NCI-H526 (cell line): ENCODE results near the gene PLSCR4.
"Not testable (repeated sequence)": the region's sequence is repeated elsewhere in the genome, so short reads cannot be mapped to it uniquely, and the experiment has no call there.

Experiments used
- DNase-seq, 2 experiments: peaks; one replicate each; lab custom pipeline; 2025; lab: John Stamatoyannopoulos, UW

Gene PLSCR4

GRCh38 chr3:146247911-146248310 is 3.0 kb downstream of the PLSCR4 start:
- no peak for DNase-seq

GRCh38 chr3:146246526-146246925 is 4.4 kb downstream of the PLSCR4 start:
- DNase-seq = no peak

- no peak for DNase-seq
Measured at GRCh38 chr3:146243559-146243958, 7.3 kb downstream of the PLSCR4 start.

- no peak for DNase-seq
Measured at GRCh38 chr3:146241523-146242240, 9.2 kb downstream of the PLSCR4 start.

GRCh38 chr3:146233487-146233886 is 17.4 kb downstream of the PLSCR4 start:
- no peak for DNase-seq

- no peak for DNase-seq
Measured at GRCh38 chr3:146227486-146227885, 23.4 kb downstream of the PLSCR4 start.

GRCh38 chr3:146226881-146227280 is 24.0 kb downstream of the PLSCR4 start:
- no peak for DNase-seq

GRCh38 chr3:146225458-146225857 is 25.4 kb downstream of the PLSCR4 start:
- not testable (repeated sequence) for DNase-seq

GRCh38 chr3:146223401-146224373 is 27.2 kb downstream of the PLSCR4 start:
- no peak for DNase-seq

GRCh38 chr3:146222204-146223046 is 28.5 kb downstream of the PLSCR4 start:
- DNase-seq = no peak

- no peak for DNase-seq
Measured at GRCh38 chr3:146221276-146221675, 29.6 kb downstream of the PLSCR4 start.

GRCh38 chr3:146218880-146219866 is 31.7 kb downstream of the PLSCR4 start:
- DNase-seq = peak in 1 of 2 experiments; percentile 67

GRCh38 chr3:146217324-146217723 is 33.6 kb downstream of the PLSCR4 start:
- DNase-seq = no peak

- no peak for DNase-seq
Measured at GRCh38 chr3:146214493-146214892, 36.4 kb downstream of the PLSCR4 start.

- DNase-seq = no peak
Measured at GRCh38 chr3:146209371-146209770, 41.5 kb downstream of the PLSCR4 start.

- DNase-seq = no peak
Measured at GRCh38 chr3:146203776-146204175, 47.1 kb downstream of the PLSCR4 start.

GRCh38 chr3:146200461-146201220 is 50.3 kb downstream of the PLSCR4 start:
- no peak for DNase-seq

GRCh38 chr3:146199762-146200161 is 51.1 kb downstream of the PLSCR4 start:
- no peak for DNase-seq

GRCh38 chr3:146196789-146197188 is 54.1 kb downstream of the PLSCR4 start:
- DNase-seq = no peak

GRCh38 chr3:146195605-146196004 is 55.3 kb downstream of the PLSCR4 start:
- DNase-seq = no peak
